Hepatocyte (in vitro differentiated cells): ENCODE results near the gene NME7.

Source experiments
- EZH2 ChIP-seq: fragments of 200-600 bp; sonication (generic); IDR thresholded peaks from 2 replicates; pipeline ENCODE4 v1.6.1; 2016; ENCODE audit warnings: antibody characterized with exemption, mild to moderate bottlenecking, borderline replicate concordance
- TF ChIP-seq, protein P1 (sequence below): fragments of 200-600 bp; sonication (generic); IDR thresholded peaks from 2 replicates; pipeline ENCODE4 v1.5.1; 2016; ENCODE audit warnings: antibody characterized with exemption, mild to moderate bottlenecking; ENCODE audit not compliant: poor library complexity

DNA sequence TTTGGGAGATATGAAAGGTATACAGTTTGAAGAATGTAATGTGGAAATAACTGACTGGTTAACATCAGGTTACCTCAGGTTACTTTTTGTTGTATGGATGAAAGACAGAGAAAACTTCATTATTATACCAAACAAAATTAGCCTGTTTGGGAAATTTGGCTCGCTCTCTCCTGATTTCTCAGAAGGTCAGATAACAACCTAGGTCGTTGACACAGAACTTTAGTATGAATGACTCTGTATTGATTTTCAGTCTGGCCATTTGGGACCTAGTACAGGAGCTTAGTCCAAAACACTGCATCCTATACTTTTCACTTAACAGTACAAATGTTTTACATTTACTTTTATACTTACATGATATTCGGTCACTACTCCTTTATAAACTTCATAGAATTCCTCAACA lies 132.8 kb downstream of the NME7 start:
- no peak for TF ChIP-seq EZH2
- TF ChIP-seq, protein P1, sequence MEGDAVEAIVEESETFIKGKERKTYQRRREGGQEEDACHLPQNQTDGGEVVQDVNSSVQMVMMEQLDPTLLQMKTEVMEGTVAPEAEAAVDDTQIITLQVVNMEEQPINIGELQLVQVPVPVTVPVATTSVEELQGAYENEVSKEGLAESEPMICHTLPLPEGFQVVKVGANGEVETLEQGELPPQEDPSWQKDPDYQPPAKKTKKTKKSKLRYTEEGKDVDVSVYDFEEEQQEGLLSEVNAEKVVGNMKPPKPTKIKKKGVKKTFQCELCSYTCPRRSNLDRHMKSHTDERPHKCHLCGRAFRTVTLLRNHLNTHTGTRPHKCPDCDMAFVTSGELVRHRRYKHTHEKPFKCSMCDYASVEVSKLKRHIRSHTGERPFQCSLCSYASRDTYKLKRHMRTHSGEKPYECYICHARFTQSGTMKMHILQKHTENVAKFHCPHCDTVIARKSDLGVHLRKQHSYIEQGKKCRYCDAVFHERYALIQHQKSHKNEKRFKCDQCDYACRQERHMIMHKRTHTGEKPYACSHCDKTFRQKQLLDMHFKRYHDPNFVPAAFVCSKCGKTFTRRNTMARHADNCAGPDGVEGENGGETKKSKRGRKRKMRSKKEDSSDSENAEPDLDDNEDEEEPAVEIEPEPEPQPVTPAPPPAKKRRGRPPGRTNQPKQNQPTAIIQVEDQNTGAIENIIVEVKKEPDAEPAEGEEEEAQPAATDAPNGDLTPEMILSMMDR, result no peak
